ENCODE results near the gene FMN1. TPM values are rescaled to one million over a fixed set of nuclear protein-coding genes. Genes with fewer than 3 reads are reported as not detected.

The FMN1 gene
- polyA plus RNA-seq, 3 donors: 0.28 to 3.7 (median 0.34) TPM

DNA sequence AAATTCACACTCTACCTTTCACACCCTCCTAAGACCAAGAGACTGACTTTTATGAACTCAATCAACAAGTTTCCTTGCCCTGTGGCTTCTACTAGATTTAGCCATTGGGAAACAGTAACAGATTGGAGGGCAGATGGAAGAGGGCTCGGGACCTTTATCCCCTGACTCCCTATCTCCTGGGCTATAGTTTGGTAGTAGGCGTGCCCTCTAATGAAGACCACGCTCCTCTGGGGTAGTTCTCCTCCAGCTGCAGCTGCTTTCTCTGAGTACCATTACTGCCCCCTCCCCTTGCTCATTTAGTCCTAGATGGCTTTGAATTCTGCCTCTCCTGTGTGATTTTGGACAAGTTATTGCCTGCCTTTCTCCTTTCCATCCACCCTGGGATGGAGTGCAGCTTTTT is 33.3 kb downstream of the FMN1 start:
- Histone ChIP-seq H3K36me3 (replicated peaks in 1 of 2; ENCODE audit: control insufficient read depth in 1 of 2, insufficient read depth in 2 of 2, low read length in 2 of 2) (no peaks in the 10 kb centered on the region), H3K79me2 (ENCODE audit: insufficient read depth, low read length) (no peaks in the 10 kb centered on the region), H3K4me1 (ENCODE audit: control insufficient read depth in 1 of 2, insufficient read depth in 2 of 2, low read length in 2 of 2) (peaks cover 58 to 68% of the 10 kb centered on the region in 2 donors), H3K27me3 (ENCODE audit: control insufficient read depth in 2 of 2, insufficient read depth in 2 of 2, low read length in 2 of 2) (no peaks in the 10 kb centered on the region), H3K27ac (ENCODE audit: low read depth in 1 of 2, low read length in 2 of 2) (no peak overlapping the region), H4K20me1 (ENCODE audit: insufficient read depth, low read length) (no peaks in the 10 kb centered on the region), H3K9me3 (replicated peaks in 1 of 2; ENCODE audit: control insufficient read depth in 1 of 2, insufficient read depth in 1 of 2, low read length in 2 of 2) (no peaks in the 10 kb centered on the region), H3K4me3 (replicated peaks in 1 of 3; ENCODE audit: low read depth in 2 of 3, low read length in 3 of 3) (no peak overlapping the region), H3K9ac (ENCODE audit: insufficient read depth, low read length, poor library complexity, severe bottlenecking) (no peak overlapping the region), H3K4me2 (replicated peaks; ENCODE audit: extremely low read depth, low read length, poor library complexity, severe bottlenecking) (no peak overlapping the region), H2AFZ (ENCODE audit: insufficient read depth, low read depth, low read length, poor library complexity, severe bottlenecking) (no peak overlapping the region)
- H3K9me3 Mint-ChIP-seq: peaks cover 0 to 6% (median 0%) of the 10 kb centered on the region in 7 donors
- no peaks in the 10 kb centered on the region for H3K36me3 Mint-ChIP-seq
- peak overlapping the region in 1 of 7 donors; percentile 38 for H3K27ac Mint-ChIP-seq
- H3K4me3 Mint-ChIP-seq: no peak overlapping the region
- intact Hi-C loops (cut with micrococcal nuclease): no loop called here
- peaks cover 0 to 3% (median 2%) of the 10 kb centered on the region in 3 donors for H3K27me3 Mint-ChIP-seq (ENCODE audit: low read depth in 3 of 3)
- no peak for DNase-seq
- H3K4me1 Mint-ChIP-seq: peaks cover 50% of the 10 kb centered on the region
- 83% methylated on average over 2 of the region's 3 CpGs for WGBS (ENCODE audit: insufficient coverage)
- TF ChIP-seq, protein P1, sequence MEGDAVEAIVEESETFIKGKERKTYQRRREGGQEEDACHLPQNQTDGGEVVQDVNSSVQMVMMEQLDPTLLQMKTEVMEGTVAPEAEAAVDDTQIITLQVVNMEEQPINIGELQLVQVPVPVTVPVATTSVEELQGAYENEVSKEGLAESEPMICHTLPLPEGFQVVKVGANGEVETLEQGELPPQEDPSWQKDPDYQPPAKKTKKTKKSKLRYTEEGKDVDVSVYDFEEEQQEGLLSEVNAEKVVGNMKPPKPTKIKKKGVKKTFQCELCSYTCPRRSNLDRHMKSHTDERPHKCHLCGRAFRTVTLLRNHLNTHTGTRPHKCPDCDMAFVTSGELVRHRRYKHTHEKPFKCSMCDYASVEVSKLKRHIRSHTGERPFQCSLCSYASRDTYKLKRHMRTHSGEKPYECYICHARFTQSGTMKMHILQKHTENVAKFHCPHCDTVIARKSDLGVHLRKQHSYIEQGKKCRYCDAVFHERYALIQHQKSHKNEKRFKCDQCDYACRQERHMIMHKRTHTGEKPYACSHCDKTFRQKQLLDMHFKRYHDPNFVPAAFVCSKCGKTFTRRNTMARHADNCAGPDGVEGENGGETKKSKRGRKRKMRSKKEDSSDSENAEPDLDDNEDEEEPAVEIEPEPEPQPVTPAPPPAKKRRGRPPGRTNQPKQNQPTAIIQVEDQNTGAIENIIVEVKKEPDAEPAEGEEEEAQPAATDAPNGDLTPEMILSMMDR (IDR thresholded peaks at IDR 0.05): no peak

DNA sequence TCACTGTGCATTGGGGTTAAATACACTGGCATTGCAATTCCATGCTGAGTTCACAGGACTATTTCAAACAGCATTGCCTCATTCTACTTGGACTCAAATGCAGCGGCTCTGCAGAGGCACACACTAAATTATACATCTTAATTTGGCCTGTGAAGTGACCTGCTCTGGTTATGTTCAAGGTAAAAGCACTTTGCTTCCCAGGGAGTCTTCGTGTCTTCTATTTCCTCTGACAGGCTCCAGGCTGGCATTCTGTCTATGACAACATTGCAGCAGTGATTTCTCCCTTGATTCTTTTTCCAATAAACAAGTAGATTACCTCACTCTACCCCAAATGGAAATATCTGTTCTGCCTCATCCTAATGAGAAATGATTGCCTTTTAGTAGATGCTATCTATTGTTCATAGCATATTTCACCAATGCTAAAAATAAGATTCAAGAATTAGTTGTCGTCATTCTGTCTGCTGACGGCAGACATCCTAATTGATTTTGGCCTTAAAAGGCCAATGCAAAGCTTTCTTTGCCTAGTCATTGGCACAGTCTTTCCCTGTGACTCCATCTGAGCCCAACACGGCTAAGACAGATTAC is 33.8 kb downstream of the FMN1 start:
- H3K4me2 ChIP-seq (replicated peaks; ENCODE audit: extremely low read depth, low read length, poor library complexity, severe bottlenecking): no peak overlapping the region
- H3K9me3 ChIP-seq (replicated peaks in 1 of 2; ENCODE audit: control insufficient read depth in 1 of 2, insufficient read depth in 1 of 2, low read length in 2 of 2): no peaks in the 10 kb centered on the region
- 89% methylated on average over 5 of the region's 5 CpGs for WGBS (ENCODE audit: insufficient coverage)
- H3K36me3 Mint-ChIP-seq: no peaks in the 10 kb centered on the region
- peaks cover 63 to 73% of the 10 kb centered on the region in 2 donors for H3K4me1 ChIP-seq (ENCODE audit: control insufficient read depth in 1 of 2, insufficient read depth in 2 of 2, low read length in 2 of 2)
- DNase-seq: no peak
- H3K4me3 Mint-ChIP-seq: no peak overlapping the region
- H3K9me3 Mint-ChIP-seq: peaks cover 0 to 6% (median 0%) of the 10 kb centered on the region in 7 donors
- no peaks in the 10 kb centered on the region for H3K27me3 ChIP-seq (ENCODE audit: control insufficient read depth in 2 of 2, insufficient read depth in 2 of 2, low read length in 2 of 2)
- no peaks in the 10 kb centered on the region for H3K36me3 ChIP-seq (replicated peaks in 1 of 2; ENCODE audit: control insufficient read depth in 1 of 2, insufficient read depth in 2 of 2, low read length in 2 of 2)
- no peak overlapping the region for H3K9ac ChIP-seq (ENCODE audit: insufficient read depth, low read length, poor library complexity, severe bottlenecking)
- no peak overlapping the region for H2AFZ ChIP-seq (ENCODE audit: insufficient read depth, low read depth, low read length, poor library complexity, severe bottlenecking)
- TF ChIP-seq, protein P1 (IDR thresholded peaks at IDR 0.05): no peak
- no peak overlapping the region for H3K27ac ChIP-seq (ENCODE audit: low read depth in 1 of 2, low read length in 2 of 2)
- no peaks in the 10 kb centered on the region for H3K79me2 ChIP-seq (ENCODE audit: insufficient read depth, low read length)
- H3K4me3 ChIP-seq (replicated peaks in 1 of 3; ENCODE audit: low read depth in 2 of 3, low read length in 3 of 3): no peak overlapping the region
- no peak overlapping the region for H3K27ac Mint-ChIP-seq
- peaks cover 54% of the 10 kb centered on the region for H3K4me1 Mint-ChIP-seq
- peaks cover 0 to 3% (median 2%) of the 10 kb centered on the region in 3 donors for H3K27me3 Mint-ChIP-seq (ENCODE audit: low read depth in 3 of 3)
- no peaks in the 10 kb centered on the region for H4K20me1 ChIP-seq (ENCODE audit: insufficient read depth, low read length)
- intact Hi-C loops (cut with micrococcal nuclease): no loop called here
